HG03432 (cell line): ENCODE results near the gene TBC1D22A.
"Not testable (repeated sequence)": the region's sequence is repeated elsewhere in the genome, so short reads cannot be mapped to it uniquely, and the experiment has no call there.

Experiments
- ATAC-seq: cut with Tn5 transposase; IDR thresholded peaks from one replicate; pipeline ENCODE4 v1.9.1; 2021; ENCODE audit warnings: mild to moderate bottlenecking, moderate library complexity; ENCODE audit not compliant: unreplicated experiment

Gene TBC1D22A

DNA sequence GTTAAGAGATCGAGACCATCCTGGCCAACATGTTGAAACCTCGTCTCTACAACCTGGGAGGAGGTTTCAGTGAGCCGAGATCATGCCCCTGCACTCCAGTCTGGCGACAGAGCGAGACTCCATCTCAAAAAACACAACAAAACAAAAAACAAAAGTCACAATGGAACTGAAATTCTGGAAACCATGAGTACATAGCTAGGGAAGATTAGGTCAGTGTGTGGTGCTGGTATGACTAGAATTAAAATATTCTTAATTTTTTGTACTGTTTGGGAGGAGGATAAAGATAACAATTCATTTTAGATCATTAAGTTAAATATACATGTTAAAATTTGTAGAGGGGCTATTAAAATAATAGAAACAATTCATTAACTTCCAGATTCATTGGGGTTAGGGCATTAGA is 344.4 kb downstream of the TBC1D22A start:
- no peak for ATAC-seq

GRCh38 chr22:47107431-47107830 is 345.0 kb downstream of the TBC1D22A start:
- ATAC-seq: no peak

DNA sequence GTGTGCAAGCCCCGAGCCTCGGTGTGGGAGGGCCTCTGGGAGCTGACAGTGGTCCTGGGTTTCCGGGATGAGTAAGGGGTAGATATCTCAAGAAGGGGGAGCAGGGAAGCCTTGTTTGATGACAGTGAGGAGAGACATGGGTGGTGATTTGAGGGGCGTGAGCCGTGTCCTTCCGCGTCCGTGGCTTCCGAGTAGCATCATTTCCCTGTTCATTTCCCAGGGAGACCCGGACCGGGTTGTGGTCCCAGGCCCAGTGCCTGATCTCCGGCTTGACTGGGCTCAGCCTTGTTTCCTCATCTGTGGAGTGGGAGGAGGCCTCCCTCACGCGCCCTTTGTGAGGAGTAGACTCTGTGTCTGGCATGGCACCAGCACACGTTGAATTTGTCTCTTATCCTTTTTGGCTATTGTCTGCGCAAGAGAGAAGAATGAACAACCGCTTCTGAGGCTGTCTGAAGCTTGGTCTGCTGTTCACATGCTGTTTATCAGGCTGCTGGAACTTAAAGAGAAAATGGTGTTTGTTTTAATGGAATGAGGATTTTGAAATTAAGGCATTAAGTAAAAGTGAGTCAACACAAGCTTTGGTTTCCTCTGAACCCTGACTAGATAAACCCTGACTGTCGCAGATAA is 348.5 kb downstream of the TBC1D22A start:
- no peak for ATAC-seq

DNA sequence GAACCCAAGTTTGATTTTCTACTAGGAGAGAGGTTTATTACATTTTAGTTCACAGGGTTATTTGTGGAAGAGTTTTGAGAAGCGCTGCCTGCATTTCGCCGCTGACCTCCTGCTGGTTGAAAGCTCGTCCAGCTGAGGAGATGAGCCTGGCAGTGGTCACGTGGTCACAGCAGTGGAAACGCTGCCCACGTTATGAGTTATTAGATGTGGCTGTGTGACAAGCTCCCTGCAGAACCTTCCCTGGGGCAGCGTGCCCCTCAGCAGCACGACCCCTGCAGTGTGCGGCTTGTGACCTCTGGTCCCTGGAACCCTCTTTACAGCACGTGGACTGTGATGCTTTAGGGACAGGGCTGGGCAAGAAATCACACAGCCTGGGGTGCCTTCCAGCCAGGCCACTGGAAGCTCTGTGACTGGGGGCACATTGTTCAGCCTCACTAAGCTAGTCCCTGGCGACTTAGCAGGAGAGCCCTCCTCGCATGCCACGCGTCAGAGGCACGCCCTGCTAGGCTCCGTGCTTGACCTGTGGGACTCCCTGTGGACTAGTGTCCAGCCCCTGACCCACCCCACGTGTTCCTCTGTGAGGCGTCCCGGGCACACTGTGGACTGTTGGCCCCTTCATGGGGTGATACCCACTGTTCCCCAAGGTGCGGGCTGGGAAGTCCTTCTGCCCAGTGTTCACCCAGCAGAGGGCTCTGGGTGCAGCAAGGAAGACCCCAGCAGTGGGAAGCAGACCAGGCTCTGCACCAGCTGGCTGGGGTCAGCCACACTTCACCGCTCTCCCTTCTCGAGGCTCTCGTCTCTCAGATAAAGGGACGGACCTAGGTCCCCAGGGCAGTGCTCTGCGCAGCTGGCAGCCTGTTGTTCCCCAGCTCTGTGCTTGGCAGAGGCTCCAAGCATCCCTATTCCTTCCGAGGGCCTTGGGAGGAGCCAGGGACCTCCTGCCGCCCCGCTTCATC is 349.5 kb downstream of the TBC1D22A start:
- no peak for ATAC-seq

GRCh38 chr22:47112582-47112965 is 350.1 kb downstream of the TBC1D22A start:
- no peak for ATAC-seq

DNA sequence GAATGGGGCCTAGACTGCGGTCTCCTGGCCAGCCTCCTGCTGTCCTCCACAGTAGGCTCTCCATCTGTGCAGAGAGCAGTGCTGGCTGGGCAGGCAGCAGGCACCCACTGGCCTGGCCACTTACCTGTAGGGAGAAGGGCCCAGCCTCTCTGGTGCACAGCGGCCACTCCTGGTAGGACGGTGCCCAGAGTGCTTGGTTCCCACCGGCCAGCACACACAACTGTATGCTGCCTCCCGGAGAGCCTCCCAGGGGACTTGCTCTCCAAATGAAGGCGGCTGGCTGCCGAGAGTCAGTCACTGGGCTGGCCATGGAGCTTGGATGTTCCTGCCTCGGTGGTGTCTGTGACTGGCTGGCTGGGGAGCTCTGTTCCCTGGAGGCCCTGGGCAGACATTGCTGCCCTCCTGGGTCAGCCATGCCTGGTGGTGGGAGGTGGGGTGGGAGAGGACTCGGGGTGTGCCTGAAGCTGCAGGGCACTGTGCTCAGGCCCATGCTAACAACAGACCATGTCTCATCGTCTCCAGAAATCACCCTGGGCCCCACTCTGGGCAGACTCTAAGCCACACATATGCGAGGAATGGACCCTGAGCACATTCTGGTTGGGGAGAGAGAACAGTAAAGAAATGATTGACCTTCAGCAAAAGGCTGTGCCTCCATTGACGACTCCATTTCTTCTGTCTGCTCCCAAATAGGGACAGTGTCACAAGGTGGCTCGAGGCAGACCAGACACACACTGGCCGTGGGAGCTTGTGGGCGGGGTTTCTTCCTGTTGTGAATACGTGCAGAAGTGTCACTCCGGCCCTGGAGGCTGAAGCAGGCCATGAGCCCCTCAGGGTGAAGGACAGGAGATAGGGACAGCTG is 350.8 kb downstream of the TBC1D22A start:
- no peak for ATAC-seq

DNA sequence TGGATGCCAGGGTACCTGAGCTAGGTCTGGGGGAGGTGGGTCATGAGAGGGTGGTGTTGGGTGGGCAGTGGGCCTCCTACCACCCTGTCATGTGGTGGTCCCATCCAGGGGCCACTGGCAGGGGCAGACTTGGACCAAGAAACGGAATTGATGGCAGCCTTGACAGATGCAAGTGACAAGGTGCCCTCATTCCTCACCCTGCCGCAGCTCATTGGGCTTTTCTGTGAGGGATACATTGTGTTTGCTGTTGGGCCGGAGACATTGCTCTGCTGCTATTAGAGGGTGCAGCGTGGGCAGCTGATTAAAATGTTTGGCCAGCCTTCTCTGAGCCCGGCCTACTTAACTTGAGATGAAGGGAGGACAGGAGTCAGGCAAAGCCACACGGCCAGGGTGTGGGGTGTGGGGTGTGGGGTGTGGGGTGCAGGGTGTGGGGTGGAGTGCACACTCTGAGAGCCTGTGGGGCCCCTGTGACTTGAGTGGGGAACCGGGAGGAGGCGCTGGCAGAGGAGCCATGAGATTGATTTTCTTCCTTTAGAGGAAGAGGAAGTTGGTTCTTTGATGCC is 351.5 kb downstream of the TBC1D22A start:
- no peak for ATAC-seq

DNA sequence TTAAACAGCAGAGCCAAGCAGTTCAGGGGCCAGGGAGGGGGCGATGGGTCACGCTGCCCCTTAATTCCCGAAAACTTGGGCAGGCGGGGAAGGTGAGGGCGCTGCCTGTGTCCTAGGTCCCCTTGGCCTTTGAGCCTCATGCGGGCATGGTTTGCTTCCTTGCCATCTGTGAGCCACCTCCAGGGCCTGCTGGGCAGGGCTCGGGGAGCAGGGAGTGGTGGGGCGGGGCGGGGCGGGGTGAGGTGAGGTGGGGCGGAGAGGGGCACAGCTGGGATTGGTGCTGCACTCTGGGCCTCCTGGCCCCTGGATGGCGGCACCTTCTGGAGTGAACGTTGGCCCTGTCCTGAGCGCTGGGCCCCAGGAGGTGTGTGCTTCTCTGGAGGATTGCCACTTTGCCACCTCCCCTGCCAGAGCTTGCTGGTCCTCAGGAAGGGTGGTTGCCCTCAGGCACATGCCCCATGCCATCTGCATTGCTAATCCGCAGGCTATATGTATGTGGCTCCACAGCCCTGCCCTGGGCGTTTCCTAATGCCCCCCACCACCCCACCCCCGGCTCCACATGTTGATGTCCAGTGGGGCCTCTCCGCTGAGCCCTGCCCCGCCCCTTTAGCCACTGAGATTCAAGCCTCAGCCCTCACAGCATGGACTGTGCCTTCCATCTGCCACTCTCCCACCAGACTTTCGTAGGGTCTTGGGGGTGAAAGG is 352.5 kb downstream of the TBC1D22A start:
- no peak for ATAC-seq

GRCh38 chr22:47115518-47115890 is 353.1 kb downstream of the TBC1D22A start:
- ATAC-seq: no peak

DNA sequence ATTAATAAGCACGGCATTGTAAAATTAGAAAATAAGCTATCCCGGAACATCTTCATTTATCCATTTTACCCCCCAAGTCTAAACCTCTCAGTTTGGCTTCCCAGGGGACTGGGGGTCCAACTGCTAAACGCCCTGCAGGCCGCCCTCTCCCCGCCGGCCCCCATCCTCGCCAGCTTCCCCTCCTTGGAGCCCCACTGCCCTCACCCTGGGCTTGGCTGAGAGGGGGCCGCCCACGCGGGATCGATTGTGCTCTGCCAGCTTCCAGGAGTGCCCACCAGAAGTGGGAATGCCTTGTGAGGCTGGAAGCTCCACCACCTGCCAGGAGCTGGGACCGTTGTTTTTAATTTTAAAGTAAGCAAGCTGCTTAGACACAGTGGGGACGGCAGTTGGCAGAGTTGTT is 353.5 kb downstream of the TBC1D22A start:
- no peak for ATAC-seq

DNA sequence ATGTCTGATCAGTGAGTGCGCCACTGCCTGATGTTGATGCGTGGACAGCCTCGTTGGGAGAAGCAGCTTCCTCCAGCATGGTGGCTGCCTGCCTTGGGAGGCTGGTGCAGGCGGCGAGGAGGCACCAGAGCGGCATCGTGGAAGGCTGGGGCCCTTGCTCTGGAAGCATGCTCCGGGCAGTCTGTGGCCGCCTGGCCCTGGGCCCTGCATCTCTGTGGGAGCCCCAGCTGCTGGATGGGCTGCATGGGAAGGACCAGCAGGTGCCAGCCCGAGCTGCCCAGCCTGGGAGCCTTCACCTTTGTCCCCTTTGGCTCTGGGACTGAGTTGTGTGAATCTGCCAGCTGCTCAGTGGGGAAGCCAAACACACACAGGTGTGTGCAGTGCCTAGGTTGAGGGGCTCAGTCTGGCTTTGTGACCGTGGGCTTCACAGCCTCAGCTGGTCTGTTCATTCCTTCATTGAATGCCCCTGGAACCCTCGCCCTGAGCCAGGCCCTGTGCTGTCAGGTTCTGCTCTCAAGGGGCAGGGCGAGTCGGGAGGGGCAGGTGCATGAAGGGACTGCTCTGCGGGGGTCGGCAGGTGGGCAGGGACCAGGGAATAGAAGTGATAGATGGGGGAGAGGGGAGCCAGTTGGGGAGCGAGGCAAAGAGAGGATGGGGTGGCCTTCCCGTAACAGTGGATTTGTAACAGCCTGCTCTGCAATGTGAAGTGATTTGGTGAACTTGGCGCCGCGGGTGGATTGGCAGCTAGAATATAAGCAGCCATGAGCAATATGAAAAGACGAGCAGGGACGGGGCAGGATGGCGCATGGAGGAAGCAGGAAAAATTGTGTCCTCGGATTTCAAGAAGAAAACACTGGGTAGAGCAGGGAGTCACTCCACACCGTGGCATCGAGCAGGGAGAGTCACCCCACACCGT is 354.2 kb downstream of the TBC1D22A start:
- ATAC-seq: no peak

DNA sequence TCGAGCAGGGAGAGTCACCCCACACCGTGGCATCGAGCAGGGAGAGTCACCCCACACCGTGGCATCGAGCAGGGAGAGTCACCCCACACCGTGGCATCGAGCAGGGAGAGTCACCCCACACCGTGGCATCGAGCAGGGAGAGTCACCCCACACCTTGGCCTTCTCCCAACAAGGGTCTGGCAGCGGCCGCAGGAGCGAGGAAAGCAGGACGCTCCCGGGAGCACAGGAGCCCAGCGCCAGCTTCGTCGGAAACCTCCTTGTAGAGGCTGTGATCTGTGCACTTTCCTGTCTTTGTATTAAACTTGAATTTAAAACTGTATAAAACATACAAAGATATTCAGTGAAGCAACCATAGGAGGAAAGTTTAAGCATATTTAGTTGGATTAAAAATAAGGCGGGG is 355.0 kb downstream of the TBC1D22A start:
- ATAC-seq: not testable (repeated sequence)

GRCh38 chr22:47119181-47119580 is 356.7 kb downstream of the TBC1D22A start:
- no peak for ATAC-seq

GRCh38 chr22:47120399-47120798 is 357.9 kb downstream of the TBC1D22A start:
- ATAC-seq: no peak

DNA sequence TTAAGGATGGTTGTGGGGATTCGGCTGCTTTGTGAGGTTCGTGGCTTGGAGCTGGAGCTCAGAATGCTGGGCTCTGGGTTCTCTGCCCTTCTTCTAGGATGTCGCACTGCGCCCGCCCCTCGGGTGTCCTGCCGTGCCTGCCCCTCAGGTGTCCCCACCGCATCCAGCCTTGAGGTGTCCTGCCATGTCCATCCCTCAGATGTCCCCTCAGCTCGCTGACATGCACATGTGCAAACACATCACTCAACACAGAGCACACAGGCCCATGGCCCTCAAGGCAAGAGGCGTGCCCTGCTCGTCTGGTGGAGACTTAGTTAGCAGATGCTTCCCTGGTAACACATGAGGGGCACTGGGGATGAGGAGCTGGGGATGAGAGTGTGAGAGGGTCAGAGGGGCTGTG is 359.3 kb downstream of the TBC1D22A start:
- no peak for ATAC-seq

- ATAC-seq: no peak
Observed at GRCh38 chr22:47122441-47123000, 360.1 kb downstream of the TBC1D22A start.

GRCh38 chr22:47123006-47123826 is 360.8 kb downstream of the TBC1D22A start:
- no peak for ATAC-seq

DNA sequence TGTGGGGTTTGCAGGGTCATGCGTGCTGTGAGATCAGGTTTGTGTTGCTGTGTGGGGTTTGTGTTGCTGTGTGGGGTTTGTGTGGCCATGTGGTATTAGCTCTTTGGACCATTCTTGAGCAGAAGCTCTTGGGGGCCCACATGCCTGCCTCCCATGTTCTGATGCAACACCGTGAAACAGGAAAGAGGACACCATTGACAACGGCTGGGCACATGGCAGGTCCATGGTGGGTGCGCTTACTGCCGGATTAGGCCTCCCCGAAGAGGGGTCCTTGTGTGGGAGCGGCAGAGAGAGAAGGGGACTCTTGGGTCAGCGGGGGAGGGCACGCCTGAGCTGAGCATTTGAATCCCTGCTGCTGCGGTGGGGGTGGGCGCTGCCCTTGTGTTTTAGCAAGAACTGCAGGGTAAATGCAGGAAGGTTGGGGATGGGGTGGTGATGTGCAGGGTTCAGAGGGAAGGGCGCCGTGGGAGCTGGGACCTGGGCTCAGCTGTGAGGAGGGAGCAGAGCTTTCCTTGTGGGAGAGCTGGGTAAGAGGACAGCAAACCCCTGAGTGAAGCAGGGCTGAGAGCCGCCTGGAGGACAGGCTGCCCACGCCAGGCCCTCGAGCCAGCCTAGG is 361.5 kb downstream of the TBC1D22A start:
- ATAC-seq: no peak
